GM19452 (cell line): ENCODE results near the gene PLK4.
"Not testable (repeated sequence)": the region's sequence is repeated elsewhere in the genome, so short reads cannot be mapped to it uniquely, and the experiment has no call there.

Experiments used
- ATAC-seq: cut with Tn5 transposase; IDR thresholded peaks from one replicate; pipeline ENCODE4 v1.9.1; 2021; ENCODE audit not compliant: unreplicated experiment

Gene PLK4

DNA sequence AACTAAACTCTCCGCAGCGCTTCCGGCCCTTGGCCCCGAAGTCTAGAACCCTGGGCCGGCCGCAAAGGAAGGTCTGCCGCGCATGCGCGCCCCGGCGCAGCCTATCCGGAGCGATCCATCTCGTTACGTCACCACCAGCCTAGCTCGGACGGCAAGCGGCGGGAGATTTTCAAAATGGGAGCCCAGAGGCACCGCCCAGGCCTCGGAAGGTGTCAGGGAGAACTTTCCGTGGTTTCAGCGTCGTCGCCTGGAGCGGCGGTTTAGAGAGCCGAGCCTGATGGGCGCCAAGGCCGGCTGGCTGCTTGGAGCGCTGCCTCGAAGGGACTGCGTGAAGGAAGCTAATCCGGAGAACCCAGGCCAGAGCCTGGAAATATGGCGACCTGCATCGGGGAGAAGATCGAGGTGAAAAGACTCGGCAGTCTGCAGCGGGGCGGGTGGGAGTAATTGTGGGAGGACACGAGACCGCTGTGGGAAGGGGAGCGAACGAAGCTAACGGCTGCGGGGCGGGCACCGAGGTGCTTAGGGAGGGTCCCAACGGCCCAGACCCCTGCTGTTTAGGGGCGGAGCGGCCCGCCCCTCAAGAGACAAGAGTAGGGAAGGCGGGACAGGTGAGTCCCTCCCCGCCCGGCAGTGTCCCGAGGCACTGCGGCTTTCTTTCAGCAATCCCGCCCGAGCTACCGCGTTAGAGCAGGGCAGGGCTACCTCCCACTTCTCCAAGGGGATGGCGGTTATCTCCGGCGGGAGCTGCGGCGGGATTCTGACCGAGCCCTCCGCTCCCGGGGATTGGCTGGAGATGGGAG is at the start of gene PLK4:
TSS of gene PLK4 (plus strand) at position 131 of the 800 bp plus-strand sequence. CDS start at position 373, 242 bp downstream.
- ATAC-seq, result peak; percentile 92

DNA sequence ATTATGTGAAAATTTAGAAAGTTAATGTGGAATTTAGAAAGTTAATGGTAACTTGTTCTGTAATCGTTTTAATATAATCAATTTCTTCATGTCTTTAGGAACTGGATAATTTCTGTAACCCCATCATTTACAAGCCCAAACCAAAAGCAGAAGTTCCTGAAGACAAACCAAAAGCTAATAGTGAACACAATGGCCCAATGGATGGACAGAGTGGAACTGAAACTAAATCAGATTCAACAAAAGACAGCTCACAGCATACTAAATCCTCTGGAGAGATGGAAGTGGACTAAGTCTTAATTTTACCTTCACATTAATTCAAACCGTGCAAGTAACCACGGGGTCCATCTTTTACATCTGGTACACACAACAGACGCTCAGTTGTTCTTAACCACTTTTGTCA is 48.1 kb upstream of the PLK4 start:
- ATAC-seq, result peak; percentile 61

DNA sequence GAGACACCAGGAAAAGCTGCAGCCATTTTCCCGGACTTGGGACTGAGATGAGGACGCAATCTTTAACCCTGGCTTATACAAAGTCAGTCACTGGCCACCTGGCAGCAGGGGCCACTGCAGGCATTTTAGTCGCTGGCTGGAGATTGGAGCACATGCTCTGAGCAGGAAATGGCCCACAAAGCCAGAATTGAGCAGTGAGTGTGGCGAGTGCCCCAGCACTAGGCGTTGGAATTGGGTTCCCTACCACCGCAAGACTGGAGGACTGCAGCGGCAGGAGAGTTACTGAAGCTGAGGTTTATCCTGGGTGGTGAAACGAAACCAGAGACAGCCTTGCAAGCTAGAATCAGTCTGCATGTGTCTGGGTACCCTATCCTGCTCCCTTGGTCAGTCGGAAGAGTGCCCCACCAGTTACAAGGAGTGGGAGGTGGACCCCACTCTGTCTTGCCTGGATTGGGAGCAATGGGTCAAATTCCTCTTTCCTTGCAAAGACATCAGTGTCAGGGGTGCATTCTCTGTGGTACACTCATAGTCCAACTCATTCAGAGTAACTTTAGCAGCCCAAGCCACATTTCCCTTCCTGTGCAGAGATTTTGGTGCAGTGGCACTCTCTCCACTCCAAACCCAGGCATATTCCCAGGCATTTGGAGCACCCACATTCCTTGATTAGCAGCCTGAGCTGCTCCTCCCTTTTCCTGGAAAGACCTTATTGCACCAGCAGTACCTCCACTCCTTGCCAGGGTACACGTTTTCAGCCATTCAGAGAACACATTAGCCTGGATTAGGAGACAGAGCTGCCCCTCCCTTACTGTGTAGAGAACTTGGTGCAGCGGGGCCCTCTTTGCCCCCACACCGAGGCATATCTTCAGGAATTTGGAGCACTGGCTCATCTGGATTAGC is 36.7 kb upstream of the PLK4 start:
- ATAC-seq, result no peak

DNA sequence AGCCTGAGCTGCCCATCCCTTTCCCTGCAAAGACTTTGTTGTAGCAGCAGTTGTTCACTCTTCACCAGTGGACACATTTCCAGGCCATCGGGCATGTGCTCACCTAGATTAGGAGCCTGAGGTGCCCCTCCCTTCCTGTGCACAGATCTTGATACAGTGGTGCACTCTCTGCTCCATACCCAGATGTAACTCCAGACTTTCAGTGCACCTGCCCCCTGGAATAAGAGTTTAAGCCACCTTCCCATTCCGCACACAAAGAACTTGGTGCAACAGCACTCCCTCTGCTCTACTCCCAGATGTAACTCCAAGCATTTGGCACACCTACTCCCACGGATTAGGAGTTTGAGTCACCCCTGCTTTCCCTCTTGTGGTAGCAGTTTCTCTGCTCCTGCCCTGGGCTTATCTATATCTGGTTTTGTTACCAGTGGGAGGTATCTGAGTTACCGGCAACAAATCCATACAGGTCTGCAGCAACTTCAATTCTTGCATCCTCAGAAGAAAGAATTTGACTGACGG is 36.0 kb upstream of the PLK4 start:
- no peak for ATAC-seq

DNA sequence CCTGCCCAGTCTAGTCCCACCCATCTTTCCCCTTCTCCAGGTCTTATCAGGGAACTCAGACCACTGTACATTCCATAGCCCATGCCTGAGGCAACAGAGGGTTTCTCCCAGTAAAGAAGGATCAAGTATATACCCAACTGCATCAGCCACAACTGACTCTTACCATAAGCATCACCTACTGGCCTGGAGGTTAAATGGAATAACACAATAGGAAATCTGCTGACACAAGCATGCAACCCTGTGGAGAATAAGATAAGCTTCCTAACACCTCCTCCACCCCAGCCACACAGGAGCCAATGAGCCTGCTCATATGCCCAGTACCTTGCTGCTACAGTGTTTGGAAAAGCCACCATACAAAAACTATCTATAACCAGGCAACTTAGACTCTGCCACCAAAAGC is 34.6 kb upstream of the PLK4 start:
- ATAC-seq, result no peak

DNA sequence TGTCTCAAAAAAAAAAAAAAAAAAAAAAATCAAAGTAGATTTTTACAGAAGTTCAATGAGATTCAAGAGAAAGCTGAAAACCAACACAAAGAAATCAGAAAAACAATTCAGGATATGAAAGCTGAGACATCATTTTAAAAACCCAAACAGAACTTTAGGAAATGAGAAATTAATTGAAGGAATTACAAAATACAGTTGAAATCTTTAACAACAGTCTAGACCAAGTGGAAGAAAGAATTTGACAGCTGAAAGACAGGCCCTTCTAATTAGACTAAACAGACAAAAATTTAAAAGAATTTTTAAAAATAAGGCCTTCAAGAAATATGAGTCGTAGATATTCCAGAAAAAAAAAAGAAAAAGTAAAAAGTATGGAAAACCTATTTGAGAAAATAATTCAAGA is 33.9 kb upstream of the PLK4 start:
- ATAC-seq, result no peak

DNA sequence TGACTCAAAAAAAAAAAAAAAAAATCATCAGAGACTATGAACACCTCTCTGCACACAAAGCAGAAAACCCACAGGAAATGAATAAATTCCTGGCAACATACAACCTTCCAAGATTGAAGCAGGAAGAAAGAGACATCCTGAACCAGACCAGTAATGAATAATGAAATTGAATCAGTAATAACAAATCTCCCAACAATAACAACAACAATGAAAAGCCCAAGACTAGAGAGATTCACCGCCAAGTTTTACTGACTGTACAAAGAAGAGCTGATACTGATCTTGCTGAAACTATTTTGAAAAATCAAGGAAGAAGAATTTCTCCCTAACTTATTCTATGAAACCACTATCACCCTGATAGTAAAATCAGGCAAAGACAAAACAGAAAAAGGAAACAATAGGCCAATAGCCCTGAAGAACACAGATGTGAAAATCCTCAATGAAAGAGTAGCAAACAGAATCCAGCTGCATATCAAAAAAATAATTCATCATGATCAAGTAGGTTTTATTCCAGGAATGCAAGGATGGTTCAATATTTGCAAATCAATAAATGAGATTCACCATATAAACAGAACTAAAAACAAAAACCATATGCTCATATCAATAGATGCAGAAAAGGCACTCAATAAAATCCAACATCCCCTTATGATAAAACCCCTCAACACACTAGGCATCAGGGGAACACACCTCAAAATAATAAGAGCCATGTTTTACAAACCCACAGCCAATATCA is 31.0 kb upstream of the PLK4 start:
- ATAC-seq, result no peak

DNA sequence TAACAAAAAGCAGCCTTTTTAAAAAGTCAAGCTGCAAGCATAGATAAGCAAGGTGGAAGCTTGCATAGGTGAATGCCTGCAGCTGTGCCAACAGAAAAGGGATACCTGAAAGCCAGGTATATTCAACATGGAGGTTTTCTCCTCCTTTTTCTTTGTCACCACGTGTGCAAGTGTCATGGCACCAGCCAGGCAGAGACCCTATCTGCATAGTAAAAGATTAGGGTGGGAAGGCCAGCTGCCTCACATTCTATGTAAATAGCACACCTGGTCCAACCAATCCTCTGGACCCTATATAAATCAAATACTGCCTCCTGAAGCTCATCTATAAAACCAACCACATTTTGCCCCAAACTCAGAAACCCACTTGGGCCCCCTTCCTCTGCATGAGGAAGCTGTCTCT is 28.0 kb upstream of the PLK4 start:
- no peak for ATAC-seq

DNA sequence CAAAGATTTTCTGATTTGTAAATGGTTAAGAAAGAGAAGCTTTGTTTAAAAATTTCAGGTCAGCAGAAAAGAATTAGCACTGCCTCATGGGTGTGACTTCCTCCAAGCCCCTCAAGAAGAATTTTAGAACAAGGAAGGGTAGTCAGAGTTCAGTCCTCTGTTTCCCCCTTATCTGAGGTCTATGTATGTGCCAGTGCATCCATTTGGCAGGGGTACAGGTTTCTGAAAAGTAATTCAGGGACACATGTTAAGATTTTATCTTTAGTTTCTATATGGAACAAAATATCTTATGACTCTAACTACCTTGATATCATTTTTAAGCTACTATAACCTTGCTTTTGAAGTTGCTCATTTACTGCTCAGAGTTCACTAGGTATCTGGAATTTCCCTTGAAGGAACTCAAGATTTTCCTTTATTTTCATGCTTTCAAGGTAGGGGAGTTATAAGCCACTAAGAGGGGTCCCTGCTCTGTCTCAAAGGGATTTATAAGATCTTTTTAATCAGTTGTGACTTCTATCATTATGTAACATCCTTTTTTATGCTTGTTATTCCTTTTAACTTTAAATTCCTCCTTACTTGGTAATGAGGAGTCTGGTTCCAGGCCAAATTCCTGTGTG is 24.4 kb upstream of the PLK4 start:
- ATAC-seq, result peak; percentile 10

DNA sequence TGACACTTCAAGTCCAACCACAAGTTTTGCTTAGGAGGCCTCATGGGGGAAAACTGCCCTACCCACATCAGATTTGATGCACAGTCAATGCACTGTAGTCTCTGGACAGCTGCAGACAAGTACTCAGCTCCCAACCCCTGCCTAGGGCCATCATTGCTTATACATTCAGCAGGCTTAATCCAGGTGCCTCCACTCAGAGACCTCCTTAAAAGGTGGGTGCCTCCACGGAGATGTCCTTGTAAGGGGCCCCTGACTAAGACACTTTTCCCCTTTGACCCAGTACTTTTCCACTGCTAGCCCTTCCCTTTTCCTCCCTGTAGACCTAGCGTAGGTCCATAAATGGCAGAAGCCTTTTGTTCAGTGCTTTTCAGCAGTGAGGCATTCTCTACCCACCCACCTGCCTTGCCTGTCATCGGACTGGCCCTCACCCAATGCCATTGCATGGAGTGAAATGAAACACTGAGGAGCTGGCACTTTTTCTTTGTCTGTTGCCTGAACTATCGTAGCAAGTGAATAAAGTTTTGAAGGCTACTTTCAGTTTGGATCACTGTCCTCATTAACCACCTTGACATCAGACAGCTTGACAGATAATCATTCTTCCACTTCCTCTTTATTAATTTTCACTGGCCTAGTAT is 23.8 kb upstream of the PLK4 start:
- peak; percentile 74 for ATAC-seq

DNA sequence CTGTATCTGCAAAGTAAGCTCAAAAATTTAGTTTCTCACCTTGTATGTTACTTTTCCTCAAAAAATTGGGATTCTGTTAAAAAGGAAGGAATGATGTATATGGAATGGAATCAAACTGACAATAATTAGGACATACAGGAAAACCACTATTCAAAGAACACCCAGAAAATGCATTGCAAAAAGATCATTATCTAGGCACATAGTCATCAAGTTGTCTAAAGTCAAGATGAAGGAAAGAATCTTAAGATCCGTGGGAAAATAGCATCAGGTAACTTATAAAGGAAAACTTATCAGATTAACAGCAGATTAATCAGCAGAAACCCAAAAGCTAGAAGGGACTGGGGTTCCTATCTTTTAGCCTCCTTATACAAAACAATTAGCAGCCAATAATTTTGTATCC is 23.1 kb upstream of the PLK4 start:
- ATAC-seq, result no peak

DNA sequence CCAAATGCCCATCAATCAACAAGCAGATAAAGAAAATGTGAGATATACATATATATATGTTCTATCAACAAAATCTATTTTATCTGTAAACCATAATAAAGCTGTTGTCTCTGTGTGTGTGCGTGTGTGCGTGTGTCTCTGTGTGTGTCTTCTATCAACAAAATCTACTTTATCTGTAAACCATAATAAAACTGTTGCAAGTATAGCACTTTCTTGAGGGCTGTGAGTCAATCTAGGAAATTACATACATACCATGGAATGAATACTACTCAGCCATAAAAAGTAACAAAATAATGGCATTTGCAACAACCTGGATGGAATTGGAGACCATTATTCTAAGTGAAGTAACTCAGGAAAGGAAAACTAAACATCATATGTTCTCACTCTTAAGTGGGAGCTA is 12.5 kb upstream of the PLK4 start:
- no peak for ATAC-seq

DNA sequence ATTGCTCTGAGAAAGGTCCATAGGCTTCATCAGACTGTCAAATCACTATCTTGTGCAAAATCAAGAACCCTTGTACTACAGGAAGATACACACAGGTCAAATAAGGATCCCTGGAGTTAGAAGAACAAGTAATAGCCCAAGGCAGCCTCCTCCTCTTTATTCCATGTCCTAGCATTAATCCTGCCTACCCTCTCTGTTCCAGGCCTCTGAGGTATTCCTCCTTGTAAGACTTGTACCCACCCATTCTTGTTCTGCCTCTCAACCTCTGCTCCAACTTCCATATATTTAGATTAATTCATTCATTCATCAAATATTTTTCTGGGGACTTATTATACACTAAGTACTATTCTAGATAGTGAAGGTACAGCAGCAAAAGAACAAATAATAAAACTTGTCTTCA is 10.4 kb upstream of the PLK4 start:
- ATAC-seq, result no peak

DNA sequence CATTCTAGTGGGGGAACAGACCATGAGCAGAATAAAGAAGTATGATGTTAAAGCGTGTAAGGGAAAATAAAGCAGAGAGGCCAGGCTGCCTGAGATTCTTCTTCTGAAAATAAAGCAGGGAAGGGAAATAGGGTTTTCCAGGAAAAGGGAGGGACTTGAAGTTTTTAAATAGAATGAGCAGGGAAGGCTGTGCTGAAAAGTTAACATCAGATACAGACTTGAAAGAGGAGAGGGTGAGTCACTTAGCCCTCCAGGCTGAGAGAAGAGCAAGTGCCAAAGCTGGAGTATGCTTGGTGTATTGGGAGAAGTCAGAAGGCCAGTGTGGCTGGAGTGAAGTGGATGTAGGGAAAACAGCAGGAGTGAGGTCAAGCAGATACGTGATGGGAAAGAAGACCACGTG is 10.0 kb upstream of the PLK4 start:
- ATAC-seq, result no peak

DNA sequence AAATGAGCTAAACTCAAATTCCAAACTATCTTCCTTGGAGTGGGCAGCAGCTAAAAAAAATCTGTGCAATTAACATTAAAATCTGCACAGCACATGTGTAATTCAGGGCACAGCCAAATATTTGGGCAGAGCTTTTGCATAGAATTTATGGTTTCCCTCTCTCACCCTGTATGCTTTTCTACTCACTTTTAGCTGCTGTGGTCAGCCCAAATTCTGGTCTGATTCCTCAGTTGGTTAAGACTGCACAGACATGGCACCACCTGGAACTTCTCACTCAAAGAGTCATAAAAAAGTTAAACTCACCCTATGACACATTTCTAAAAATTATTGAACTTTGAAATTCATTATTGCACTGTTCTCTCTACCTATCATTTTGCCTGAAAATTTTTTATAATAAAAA is 4.9 kb upstream of the PLK4 start:
- no peak for ATAC-seq

DNA sequence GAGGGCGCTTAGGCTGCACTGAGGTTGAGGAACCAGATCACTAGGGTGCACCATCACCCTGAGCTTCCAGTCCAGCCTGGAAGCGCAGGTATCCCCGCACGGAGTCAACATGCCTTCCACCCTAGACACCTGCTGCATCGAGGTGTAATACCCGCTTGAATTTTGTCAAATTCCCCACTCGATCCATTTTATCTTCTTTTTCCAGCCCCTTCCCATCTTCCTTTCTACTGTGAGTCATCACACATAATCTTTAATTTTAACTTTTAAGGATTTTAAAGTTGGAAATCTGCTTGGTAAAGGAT is 821 bp downstream of the PLK4 start:
- peak; percentile 33 for ATAC-seq

DNA sequence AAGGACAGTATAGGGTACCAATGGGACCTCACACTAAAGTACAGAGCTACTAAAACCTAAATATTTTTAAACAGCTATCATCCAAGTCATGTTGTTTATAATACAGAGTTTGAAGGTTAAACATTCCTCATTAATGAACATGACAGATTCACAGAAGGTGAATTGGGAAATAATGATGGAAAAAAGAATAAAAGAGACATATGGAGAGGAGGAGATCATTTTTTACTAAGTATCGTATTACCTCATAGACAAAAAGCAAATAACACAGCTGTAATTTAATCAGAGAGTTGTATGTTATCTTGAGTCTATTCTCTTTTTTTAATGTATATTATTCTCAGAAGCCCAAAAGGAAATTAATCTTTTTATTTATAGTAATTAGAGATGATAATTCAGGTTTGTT is 7.9 kb downstream of the PLK4 start:
- ATAC-seq, result no peak

DNA sequence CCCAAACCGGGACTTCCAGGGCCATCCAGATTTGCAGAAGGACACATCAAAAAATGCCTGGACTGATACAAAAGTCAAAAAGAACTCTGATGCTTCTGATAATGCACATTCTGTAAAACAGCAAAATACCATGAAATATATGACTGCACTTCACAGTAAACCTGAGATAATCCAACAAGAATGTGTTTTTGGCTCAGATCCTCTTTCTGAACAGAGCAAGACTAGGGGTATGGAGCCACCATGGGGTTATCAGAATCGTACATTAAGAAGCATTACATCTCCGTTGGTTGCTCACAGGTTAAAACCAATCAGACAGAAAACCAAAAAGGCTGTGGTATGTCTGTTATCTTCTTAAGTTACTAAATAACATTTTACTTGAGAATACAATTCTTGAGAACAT is 9.2 kb downstream of the PLK4 start:
- ATAC-seq, result no peak

DNA sequence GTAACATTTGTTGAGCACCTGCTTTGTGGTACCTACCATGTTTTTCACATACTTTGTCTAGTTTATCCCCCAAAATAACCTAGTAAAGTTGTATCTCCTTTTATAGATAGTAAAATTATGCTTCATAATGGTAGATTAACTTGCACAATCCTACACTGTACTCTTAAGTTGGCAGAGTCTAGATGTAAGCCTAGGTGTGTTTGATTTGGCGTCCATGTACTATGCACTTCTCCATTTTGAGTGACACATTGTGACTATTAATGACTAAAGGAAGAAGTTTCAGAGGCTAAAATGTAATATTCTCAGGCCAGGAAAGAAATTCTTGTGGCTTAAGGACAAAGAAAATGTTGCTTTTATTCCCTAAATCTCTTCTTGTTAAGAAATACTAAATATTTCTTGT is 15.4 kb downstream of the PLK4 start:
- no peak for ATAC-seq

DNA sequence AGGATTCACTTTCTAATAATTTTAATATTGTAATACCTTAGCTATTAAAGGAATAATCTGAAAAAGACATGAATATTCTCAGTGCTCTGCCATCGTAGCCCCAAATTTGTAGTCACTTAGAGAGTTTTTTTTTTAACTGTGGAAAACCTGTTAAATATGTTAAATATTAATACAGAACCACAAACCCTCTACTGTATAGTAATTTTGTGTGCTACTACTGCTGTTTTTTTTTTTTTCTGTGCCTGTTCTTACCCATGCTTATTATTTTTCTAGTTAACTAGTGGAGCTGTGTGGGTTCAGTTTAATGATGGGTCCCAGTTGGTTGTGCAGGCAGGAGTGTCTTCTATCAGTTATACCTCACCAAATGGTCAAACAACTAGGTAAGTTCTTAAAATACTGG is 15.8 kb downstream of the PLK4 start:
- no peak for ATAC-seq

DNA sequence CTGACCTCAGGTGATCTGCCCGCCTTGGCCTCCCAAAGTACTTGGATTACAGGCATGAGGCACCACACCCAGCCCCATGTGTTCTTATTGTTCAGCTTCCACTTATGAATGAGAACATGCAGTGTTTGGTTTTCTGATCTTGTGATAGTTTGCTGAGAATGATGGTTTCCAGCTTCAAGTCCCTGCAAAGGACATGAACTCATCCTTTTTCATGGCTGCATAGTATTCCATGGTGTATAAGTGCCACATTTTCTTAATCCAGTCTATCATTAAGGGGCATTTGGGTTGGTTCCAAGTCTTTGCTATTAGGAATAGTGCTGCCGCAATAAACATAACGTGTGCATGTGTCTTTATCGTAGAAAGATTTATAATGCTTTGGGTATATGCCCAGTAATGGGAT is 19.0 kb downstream of the PLK4 start:
- not testable (repeated sequence) for ATAC-seq
